ENCODE data around the gene THOP1.
A peak's percentile ranks its signal among the peaks of the same experiment; 100 is the strongest.
"Not testable (repeated sequence)": the region's sequence is repeated elsewhere in the genome, so short reads cannot be mapped to it uniquely, and the experiment has no call there.

THOP1 gene

DNA sequence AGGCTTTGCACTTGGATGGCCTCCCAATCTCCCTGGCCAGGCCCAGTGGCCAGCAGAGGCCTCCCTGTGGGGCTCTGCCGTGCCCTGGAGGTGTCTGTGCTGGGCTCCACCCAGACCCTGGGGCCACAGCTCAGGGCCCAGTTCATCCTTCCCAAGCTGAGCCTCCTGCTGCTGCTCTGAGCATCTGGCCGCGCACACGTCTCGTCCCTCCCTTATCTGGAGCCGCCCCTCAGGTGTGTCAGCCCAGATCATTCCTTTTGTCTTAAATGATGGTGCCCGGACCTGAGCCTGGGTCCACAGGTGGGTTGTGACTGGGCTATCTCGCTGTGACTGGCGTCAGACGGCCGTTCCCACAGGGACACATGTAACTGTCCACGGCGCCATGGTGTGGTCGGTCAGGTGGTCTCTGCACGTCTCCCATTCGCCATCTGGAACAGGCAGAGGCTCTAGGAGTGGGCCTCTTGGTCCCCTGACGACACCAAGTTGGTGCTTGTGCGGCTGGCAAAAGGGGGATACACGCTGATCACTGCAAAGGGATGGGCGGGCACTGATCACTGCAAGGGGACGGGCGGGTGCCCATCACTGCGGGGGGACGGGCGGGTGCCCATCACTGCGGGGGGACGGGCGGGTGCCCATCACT is 20.1 kb downstream of the THOP1 start:
- no peak for DNase-seq

DNA sequence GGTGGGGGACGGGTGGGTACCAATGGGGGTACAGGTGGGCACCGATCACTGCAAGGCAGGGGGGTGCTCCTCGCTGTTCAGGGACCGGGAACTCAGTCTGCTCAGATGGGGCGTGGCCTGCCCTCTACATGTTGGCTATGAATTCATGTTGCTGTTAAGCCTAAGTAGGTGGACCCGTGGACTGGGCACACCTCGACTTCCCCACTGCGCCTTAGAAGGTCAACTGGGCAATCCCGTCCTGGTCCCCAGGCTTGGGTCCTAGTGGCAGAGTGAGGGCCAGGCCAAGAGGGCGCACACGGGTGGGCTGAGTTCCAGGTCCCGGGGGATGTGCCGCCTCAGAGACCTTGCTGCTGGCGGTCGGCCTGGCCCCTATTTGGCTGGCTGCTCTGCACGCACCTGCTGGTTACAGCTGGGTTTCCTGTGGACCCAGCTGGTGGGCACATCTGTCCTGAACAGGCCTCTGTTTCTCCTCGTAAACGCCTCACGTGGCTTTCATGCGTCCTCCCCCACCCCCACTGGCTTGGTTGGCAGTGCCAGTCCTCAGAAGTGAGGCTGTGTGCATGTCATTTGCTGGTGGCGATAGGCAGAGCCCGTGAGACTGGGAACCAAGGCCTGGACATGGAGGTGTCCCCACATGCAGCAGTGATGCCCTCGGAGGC is 20.8 kb downstream of the THOP1 start:
- DNase-seq = no peak

DNA sequence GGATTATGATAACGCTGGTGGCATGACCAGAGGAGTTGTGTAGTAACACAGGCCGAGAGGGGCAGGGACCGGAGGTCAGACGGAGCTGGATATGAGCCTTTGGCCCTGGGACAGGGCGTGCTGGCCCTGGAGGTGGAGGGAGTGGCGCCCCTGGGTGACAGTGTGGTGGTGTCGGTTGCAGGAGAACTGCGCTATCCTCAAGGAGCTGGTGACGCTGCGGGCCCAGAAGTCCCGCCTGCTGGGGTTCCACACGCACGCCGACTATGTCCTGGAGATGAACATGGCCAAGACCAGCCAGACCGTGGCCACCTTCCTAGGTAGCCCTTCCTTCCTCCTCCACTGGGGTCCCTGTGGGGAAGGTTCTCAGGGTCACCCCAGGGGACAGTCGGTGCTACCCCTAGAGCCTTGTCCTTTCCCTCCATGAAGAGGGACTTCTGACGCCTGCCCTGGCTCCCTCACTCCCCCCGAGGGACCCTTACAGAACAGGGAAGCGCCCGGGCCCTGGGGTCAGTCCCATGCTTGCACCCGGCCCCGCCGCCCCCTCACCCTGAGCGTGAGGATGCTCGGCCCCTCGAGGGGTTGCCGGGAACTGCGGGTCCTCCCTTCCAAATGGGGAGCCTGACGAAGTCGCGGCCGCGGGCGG is 21.6 kb downstream of the THOP1 start:
- DNase-seq = no peak

DNA sequence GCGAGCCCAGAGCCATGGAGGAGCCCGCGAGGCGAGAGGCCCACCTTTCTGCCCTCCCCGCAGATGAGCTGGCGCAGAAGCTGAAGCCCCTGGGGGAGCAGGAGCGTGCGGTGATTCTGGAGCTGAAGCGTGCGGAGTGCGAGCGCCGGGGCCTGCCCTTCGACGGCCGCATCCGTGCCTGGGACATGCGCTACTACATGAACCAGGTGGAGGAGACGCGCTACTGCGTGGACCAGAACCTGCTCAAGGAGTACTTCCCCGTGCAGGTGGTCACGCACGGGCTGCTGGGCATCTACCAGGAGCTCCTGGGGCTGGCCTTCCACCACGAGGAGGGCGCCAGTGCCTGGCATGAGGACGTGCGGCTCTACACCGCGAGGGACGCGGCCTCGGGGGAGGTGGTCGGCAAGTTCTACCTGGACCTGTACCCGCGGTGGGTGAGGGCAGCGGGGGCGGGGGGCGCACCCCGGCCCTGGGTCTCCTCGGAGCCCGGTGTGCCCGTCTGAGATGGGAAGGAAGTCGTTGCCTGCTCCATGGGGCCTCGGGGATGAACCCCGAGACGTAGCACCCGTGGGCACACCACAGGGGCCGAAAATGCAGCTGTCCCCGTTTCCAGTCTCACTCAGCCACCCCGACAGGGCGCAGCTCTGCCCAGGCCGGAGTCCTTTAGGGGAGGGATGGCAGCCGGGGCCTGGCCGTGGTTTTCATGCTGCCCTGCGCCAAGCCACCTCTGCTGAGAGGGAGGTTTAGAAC is 22.3 kb downstream of the THOP1 start:
- DNase-seq = no peak

DNA sequence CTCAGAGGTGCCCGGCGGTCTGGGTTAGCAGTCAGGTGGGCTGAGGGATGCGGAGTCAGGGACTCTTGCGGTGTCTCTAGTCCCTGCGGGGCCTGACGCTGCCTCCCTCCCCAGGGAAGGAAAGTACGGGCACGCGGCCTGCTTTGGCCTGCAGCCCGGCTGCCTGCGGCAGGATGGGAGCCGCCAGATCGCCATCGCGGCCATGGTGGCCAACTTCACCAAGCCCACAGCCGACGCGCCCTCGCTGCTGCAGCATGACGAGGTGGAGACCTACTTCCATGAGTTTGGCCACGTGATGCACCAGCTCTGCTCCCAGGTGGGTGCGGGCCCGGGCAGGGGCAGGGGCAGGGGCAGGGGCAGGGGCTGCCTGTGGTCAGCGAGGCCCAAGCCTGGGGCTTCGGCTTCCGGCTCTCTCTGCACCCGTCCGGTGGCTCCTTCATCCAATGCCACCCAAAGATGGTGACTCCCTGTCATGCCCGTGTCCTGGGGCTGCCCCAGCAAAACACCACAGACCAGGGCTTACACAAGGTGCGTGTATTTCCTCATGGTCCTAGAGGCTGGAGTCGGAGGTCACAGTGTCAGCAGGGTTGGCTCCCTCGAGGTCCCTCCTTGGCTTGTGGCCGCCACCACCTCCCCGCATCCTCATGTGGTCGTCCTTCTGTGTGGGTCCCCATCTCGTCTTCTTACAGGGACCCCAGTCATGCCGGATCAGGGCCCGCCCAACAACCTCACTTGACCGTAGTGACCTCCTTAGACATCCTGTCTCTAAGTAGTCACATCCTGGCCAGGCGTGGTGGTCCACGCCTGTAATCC is 23.0 kb downstream of the THOP1 start:
- DNase-seq = no peak

DNA sequence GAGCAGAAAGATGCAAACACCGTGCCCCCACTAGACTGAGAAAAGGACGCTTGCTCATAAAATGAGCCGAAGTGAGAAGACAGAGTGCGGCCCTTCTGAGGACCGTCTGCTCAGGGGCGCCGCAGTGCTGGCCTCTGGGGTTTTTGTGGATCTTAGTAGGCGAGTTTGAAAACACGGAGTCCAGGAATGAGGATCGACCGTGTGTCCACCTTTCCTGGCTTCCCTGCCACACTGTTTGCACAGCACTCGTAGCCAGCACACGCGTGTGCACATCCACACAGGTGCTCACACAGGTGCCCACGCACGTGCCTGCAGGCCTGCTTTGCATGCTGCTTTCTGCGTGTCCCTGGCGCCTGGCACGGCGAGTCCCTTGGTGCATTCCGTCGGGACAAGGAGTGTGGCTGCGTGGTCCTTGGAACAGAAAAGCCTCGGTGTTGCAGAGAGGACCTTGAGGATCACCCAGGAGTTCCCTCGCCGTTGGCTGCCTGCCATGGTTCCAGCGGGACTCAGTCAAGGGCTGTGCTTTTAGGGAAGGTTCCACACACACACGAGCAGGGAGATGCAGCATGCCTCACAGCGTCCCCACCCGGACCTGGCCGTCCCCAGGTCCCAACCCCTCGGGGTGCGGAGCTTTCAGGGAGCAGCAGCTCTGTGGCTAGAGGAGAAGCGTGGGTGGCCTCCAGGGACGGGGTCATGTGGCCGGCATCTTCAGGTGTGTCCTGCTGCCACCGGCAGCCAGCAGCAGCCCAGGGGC is 24.3 kb downstream of the THOP1 start:
- DNase-seq = no peak

DNA sequence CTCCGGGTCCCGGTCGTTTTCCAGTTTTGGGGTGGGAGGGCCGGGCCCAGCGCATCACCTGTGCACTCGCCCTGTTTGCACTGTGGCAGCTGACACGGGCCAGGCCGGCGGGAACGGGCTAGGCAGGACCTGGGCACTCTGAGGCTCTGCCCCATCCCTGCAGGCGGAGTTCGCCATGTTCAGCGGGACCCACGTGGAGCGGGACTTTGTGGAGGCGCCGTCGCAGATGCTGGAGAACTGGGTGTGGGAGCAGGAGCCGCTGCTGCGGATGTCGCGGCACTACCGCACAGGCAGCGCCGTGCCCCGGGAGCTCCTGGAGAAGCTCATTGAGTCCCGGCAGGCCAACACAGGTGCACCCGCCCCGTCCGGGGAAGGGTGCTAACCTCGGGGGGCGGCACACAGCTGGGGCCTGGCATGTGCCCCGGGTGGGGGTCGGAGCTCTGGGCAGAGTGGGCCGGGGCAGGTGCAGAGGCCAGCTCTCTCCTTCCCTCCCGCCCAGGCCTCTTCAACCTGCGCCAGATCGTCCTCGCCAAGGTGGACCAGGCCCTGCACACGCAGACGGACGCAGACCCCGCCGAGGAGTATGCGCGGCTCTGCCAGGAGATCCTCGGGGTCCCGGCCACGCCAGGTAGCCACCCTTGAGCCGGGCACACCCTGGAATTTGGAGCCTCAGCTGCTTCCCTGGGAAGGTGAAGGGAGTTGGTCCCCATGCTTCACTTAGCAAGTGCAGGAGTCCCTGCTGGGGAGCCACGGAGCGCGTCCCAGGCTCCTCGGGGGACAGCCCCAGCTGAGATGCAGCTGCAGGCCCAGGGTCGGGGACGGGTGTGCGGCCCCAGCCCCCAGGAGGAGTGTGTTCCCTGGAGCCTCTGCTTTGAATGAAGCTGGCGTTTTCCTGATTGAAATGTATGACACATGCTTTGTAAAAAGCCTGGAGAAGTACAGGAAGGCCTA is 25.1 kb downstream of the THOP1 start:
- no peak for DNase-seq

DNA sequence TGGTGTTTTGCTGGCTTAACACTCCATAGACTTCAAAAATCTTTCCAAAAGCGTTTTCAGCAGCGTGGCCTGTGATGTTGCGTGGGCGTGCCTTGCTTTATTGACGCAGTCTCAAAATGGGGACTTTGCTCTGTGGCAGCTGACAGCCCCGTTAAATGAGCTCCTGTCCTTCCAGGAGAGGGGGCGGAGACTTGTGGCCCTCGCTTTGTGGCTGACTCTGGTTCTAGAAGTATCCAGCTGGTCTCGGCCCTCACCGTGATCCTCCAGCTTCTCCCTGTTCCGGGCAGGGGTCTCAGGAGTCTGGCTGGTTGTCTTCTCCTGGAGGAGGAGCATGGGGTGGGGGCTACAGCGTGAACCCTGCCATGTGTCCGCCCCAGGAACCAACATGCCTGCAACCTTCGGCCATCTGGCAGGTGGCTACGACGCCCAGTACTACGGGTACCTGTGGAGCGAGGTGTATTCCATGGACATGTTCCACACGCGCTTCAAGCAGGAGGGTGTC is 26.0 kb downstream of the THOP1 start:
- no peak for DNase-seq

DNA sequence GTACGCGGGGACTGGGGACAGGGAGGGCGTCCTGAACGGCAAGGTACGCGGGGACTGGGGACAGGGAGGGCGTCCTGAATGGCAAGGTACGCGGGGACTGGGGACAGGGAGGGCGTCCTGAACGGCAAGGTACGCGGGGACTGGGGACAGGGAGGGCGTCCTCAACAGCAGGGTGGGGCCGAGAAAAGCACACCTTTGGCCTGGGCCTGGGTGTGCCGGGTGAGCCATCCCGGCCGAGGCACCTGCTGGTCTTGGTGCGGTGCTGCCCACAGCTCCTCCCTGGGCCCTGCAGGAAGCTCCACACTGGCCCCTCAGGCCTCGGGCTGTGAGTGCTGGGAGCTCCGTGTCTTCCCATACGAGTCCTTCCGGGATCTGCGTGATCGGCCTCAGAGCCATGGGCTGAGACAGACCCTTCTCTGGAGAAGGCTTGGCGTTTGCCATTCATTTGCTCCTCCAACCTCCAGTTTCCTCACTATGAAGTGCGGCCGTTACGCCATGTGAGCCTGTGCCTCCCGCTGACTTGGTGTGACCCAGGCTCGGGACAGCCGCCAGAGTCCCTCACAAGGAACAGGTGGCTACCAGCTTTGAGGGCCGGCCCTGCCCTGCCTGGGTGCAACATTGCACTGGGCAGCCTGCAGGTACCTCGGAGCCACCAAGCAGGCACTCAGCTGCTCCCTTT is 26.6 kb downstream of the THOP1 start:
- no peak for DNase-seq

DNA sequence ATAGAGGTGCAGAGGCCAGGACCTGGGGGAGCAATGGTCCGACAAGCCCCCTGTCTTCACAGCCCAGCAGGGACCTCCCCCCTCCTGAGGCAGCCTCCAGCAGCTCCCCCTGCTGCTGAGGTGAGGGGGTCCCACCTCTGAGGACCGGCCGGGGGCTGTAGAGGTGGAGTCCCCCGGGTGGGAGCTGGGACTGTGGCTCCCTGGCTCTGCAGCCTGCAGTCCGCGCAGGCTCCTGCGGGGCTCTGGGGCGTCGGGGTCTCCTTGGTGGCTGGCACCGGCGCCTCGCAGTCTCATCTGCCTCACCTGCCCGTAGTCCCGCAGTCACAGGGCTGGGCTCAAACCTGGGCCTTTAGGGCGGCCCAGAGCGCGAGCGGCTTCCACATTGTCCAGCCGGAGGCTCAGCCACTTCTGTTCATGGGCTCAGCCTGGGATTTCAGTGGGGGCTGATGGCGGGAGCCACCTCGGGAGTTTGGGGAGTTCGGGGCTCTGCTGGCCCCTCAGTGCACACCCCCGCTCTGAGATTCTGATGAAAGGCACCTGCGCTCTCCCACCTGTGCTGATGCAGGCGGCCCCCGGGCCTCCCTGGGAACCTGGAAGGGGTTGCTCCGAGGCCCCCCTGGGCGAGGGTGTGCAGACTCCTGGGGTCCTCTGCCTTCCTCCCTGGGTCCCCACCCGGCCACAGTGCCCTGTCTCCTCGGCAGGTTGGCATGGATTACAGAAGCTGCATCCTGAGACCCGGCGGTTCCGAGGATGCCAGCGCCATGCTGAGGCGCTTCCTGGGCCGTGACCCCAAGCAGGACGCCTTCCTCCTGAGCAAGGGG is 27.3 kb downstream of the THOP1 start:
- DNase-seq = no peak

DNA sequence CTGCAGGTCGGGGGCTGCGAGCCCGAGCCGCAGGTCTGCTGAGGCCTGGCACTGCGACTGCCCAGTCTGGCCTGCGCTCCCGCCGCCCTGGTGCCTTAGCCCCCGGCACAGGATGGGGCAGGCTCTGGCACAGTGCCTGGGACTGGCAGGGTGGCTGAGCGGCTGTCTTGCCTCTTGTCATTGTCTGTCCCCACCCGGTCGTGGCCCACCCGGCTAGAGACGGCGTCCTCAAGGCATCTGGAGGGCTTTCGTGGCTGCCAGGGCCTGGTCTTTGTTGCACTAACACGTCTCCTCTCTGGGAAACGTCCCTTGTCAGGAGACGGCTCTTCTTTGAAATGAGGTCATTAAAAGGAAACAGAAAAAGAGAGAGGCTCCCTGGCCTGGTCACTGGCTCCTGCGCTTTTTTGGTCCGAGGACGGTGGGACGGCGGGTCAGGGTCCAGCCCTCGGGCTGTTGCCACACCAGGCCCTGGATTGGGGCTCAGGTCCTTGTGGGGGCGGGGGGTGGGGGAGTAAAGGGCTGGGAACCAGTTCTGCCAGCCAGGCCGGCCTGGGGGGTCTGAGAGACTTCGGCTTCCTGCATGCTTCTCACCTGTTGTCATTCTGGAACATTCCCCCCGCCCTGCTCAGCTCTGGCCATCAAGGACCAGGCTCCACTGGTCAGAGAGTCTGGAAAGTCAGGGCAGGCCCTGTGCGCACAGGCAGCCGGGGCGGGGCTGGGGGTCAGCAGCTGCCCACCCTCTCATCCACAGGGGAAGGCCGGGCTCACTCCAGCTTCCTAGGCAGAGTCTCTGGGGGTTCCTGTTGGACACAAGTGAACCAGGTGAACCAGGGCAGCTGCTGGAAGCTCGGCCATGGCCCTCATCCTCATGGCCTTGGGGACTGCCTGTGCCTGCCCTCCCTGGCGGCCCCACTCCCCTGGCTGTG is 28.2 kb downstream of the THOP1 start:
- no peak for DNase-seq

DNA sequence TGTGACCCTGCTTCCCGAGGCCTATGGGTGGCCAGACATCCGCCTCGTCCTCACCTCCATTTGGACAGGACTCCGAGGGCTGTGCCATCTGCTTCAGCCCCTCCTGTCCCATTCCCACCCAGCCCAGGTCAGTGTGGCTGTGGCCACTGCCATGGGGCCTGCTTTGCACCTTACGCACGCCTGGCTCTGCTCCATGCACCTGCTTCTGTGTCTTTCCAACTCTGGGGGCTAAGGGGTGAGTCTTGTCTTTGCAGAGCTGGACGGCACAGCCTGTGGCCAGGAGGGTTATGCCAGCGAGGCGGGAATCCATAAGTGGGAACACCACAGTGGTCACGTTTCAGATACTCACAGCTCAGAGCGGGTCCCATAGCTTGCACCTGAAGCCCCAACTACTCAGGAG is 29.1 kb downstream of the THOP1 start:
- no peak for DNase-seq

DNA sequence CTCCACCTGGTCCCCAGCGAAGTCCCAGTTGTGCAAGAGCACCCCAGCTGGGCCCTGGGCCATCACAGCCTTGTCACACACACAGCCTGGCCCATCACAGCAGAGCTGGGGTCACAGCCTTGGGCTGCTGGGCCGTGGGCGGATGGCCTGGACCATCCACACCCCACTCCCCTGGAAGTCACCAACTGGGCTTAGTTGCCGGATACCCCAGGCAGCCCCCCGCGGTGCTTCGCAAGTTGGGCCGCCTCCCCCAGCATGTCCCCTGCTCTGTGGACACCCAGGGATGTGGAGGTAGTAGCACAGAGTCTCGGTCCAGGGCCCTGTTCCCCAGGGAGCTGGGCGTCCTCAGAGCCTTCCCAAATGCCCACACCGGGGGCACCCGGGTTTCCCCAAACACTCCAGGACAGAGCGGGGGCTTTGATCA is 29.9 kb downstream of the THOP1 start:
- no peak for DNase-seq

DNA sequence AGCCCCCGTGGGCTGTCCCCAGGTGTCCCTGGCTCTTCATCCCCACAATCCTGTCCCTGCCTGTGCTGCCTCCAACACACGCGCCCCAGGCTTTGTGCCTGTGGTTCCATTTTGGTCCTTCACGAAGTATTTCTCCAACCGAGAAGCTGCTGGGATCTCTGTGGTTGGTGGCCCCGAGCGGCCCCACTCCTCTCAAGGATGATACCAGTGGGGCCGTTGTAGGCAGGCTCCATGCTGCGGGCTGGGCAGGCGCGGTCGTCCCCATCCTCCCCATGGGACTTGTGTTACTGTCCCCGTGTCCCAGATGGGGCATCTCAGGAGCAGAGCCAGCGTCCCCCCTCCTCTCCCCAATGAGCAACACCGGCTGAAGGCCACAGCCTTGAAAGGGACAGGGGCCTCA is 30.6 kb downstream of the THOP1 start:
- DNase-seq = no peak

DNA sequence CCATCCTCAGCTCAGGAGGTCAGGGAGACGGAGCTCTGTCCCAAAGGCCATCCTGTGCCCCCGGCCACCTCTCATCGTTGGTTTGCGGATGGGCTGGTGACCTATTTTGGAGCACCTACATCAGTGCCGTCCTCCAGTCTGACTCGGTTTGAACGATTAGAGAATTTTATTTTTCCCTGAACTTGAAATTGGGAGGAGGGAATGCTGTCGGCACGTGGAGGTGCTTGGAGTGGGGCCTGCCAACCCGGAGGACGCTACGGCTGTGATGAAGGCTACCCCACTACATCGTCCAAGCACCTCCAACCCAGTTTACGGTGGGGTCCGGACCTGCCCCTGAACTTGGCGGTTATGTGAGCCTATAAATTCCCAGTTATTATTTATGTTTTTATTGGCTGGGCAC is 31.3 kb downstream of the THOP1 start:
- no peak for DNase-seq

DNA sequence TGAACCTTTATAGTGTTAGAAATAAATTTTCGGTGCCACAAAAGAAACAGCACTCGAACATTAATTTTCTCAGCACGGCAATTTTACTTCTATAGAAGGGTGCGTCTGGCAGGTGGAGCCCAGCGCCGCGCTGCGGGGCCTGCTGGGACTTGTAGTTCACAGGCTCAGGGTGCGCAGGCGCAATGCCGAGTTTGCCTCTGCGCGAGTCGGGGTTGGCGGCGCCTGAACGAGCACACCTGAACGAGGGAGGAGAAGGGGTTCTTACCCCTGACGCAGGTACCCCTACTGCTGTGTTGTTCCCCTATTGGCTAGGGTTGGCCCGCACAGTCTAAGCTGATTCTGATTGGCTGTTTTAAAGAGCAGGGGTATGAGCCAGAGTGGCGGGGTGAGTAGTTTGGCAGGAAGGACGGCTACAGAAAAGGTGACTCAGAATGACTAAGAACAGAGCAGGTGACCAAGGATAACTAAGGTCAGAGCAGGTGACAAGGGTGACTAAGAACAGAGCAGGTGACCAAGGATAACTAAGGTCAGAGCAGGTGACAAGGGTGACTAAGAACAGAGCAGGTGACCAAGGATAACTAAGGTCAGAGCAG is 32.0 kb downstream of the THOP1 start:
- not testable (repeated sequence) for DNase-seq

DNA sequence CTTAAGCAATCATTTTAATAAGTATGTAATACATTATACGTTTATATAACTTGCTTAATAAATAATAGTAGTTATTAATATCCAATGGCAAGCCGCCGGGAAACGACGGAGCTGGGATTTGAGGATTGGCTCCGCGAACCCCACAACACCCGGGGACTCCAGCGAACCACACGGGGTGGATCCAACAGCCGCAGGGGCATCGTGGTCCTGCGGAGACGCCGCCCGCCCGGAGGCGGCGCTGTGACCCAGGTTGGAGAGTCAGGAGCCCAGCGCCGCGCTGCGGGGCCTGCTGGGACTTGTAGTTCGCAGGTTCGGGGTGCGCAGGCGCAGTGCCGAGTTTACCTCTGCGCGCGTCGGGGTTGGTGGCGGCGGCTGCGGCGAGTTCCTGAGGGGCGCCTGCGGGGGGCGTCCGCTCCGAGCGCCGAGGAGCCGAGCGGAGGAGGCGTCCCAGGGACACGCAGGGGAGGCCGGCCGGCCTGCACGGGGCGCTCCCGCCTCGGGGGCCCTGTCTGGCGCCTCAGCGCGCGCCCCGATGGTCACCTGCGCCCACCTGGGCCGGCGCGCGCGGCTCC is 34.3 kb downstream of the THOP1 start, which contains the start of gene ZNF554:
Gene ZNF554 (plus strand): TSS at position 329 of the 572 bp plus-strand sequence. CDS start 204 bp downstream, at position 533.
- DNase-seq = peak; percentile 92
